GM13977 (cell line): ENCODE results near the gene FBP1.

Source experiments
- DNase-seq: peaks from one replicate; pipeline ENCODE4 v3.0.0; 2012; ENCODE audit warnings: low spot score
- in situ Hi-C: fragments of 300-500 bp; cut with MboI; formaldehyde crosslinking; loops from one replicate; pipeline ENCODE4 v1.12.0; 2022; ENCODE audit warnings: low sequenced_read_pairs, low pct_unique_long_range_greater_than_20kb, mixed read lengths, inconsistent platforms; ENCODE audit not compliant: unreplicated experiment
- TF ChIP-seq, protein P1 (sequence below): IDR thresholded peaks from 2 replicates; pipeline ENCODE4 v1.5.1; 2012; ENCODE audit warnings: mild to moderate bottlenecking, control low read depth; ENCODE audit not compliant: insufficient read depth; ENCODE audit errors: extremely low read depth, missing control alignments

FBP1 gene

DNA sequence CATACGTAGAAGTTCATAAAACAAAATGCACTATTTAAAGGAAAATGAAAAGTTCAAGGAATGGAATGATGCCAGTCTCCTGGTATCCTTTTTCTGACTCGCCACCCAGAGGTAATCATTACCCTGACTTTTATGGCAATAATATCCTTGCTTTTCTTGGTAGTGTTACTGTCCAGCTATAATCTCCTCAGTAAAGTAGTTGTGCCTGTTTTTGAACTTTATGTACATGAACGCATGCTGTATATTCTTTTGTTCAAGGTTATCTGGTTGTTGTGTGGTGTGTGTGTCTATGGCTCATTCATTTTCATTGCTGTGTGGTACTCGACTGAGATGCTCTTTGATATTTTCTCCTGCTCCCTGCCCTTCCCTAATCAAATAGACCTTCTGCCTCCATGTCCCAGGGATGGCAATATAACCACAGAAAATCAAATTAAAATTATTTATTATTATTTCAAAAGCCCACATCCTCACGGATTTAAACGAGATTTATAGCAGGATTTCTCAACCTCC, 29.2 kb upstream of the FBP1 start:
- TF ChIP-seq, protein P1, sequence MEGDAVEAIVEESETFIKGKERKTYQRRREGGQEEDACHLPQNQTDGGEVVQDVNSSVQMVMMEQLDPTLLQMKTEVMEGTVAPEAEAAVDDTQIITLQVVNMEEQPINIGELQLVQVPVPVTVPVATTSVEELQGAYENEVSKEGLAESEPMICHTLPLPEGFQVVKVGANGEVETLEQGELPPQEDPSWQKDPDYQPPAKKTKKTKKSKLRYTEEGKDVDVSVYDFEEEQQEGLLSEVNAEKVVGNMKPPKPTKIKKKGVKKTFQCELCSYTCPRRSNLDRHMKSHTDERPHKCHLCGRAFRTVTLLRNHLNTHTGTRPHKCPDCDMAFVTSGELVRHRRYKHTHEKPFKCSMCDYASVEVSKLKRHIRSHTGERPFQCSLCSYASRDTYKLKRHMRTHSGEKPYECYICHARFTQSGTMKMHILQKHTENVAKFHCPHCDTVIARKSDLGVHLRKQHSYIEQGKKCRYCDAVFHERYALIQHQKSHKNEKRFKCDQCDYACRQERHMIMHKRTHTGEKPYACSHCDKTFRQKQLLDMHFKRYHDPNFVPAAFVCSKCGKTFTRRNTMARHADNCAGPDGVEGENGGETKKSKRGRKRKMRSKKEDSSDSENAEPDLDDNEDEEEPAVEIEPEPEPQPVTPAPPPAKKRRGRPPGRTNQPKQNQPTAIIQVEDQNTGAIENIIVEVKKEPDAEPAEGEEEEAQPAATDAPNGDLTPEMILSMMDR, result no peak
- in situ Hi-C loops, result no loop called here
- DNase-seq, result no peak

DNA sequence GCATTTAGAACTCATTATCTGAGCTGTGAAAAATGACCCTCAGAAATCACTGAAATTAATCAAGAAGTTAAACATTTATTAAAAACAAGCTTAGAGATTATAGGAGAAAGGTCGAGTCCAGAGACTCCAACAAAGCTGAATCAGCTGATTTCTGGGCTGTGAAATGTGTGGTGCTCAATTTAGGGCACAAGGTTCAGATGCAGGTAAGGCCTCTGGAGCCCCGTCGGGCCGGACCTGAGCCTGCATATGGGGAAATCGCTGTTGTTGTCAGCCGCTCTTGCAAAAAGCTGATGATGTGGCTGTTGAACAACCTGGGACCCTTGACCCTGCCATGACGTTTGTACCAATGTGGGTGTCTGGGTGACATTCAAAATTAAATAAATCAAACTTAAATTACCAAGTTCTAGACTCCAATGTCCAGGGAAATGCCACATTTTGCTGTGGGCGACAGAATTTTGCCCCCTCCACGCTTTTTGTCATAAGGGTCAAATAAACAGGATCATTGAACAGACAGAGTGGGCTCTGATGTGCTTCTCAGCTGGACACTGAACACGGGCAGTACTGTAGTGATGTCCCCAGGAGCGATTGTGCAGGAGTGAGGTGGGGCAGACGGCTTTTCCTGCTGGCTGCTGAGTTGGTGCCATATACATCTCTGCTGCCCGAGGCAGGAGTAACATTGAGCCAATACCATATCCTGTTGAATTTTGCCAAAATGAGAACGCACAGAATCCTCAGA, 27.2 kb upstream of the FBP1 start:
- TF ChIP-seq, protein P1, result no peak
- in situ Hi-C loops, result no loop called here
- no peak for DNase-seq

GRCh38 chr9:94665613-94666012, 26.3 kb upstream of the FBP1 start:
- in situ Hi-C loops, result no loop called here
- no peak for DNase-seq
- TF ChIP-seq, protein P1, result no peak

- TF ChIP-seq, protein P1, result no peak
- no peak for DNase-seq
- in situ Hi-C loops, result no loop called here
Measured at GRCh38 chr9:94664801-94665200, 25.5 kb upstream of the FBP1 start.

GRCh38 chr9:94663640-94664039, 24.3 kb upstream of the FBP1 start:
- in situ Hi-C loops, result no loop called here
- DNase-seq, result no peak
- TF ChIP-seq, protein P1, result no peak

GRCh38 chr9:94663140-94663539, 23.8 kb upstream of the FBP1 start:
- DNase-seq, result no peak
- TF ChIP-seq, protein P1, result no peak
- in situ Hi-C loops, result no loop called here
